Measurements from ENCODE around the gene INO80C.

The INO80C gene

GRCh38 chr18:35426786-35427185, 71.0 kb downstream of the INO80C start:
- DNase-seq (ENCODE audit: low read depth): no peak

GRCh38 chr18:35424356-35424755, 73.4 kb downstream of the INO80C start:
- DNase-seq (ENCODE audit: low read depth): no peak

GRCh38 chr18:35422237-35422636, 75.5 kb downstream of the INO80C start:
- no peak for DNase-seq (ENCODE audit: low read depth)

GRCh38 chr18:35418610-35419009, 79.2 kb downstream of the INO80C start:
- no peak for DNase-seq (ENCODE audit: low read depth)
